KOPT-K1 (cell line): ENCODE data around the gene MSANTD2.

Source experiments
- H3K27ac ChIP-seq: fragments of 200-600 bp; sonication (generic); 2 replicates; pipeline ENCODE4 v1.5.1; 2016; ENCODE audit warnings: antibody characterized with exemption, mild to moderate bottlenecking, low read depth, low read length; ENCODE audit not compliant: poor library complexity, severe bottlenecking
- H3K36me3 ChIP-seq: fragments of 200-600 bp; sonication (generic); 2 replicates; pipeline ENCODE4 v1.5.1; 2017; ENCODE audit warnings: antibody characterized with exemption, mild to moderate bottlenecking, low read length, moderate library complexity; ENCODE audit not compliant: insufficient read depth
- H3K9me3 ChIP-seq: fragments of 200-600 bp; sonication (generic); 2 replicates; pipeline ENCODE4 v1.5.1; 2017; ENCODE audit warnings: antibody characterized with exemption, low read length, mild to moderate bottlenecking; ENCODE audit not compliant: insufficient read depth, poor library complexity, severe bottlenecking

Gene MSANTD2

GRCh38 chr11:124768914-124769313 lies 31.3 kb downstream of the MSANTD2 start:
- H3K9me3 ChIP-seq: no peaks in the 10 kb centered on the region
- H3K36me3 ChIP-seq: peaks cover 21% of the 10 kb centered on the region
- no peak overlapping the region for H3K27ac ChIP-seq

GRCh38 chr11:124766156-124766555 lies 34.0 kb downstream of the MSANTD2 start:
- Histone ChIP-seq H3K27ac (no peak overlapping the region), H3K36me3 (peaks cover 14% of the 10 kb centered on the region), H3K9me3 (no peaks in the 10 kb centered on the region)

DNA sequence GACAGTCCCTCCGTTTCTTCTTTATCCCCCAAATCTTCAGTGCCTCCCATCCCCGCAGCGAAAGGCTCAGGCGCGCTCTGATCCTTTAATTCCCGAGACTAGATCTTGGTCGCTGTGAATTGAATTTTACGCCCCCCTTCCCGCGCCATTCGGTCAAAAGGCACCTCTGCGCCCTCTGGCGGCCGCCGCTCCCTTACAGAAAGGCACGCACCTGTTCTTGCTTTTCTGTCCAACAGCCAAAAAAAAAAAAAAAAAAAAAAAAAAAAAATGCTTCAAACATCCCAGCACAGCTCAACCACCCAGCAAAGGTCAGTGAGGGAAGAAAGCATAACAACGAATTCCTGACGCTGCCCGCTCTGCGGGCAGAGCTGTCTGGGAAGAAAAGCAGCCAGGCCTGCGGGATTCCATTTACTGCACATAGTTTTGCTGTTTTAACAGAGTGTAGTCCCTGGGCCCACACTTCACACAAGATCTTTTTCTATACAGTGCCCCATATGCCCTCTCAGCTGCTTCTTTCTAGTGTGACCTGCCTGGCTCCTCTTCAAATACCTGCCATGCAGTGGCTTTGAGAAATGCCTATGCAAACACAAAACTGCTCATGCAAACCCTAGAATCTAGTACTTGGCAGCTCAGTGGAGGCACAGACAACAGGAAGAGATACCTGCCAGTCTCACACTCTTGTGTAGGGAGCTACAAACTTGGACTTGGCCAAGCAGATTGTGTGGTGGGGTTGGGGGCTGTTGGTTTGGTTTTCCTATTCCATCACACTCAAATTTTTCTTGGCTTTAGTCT lies 36.9 kb downstream of the MSANTD2 start:
- Histone ChIP-seq H3K36me3 (peaks cover 12% of the 10 kb centered on the region; the same call in 1 of the 2 replicates), H3K9me3 (no peaks in the 10 kb centered on the region), H3K27ac (no peak overlapping the region)

DNA sequence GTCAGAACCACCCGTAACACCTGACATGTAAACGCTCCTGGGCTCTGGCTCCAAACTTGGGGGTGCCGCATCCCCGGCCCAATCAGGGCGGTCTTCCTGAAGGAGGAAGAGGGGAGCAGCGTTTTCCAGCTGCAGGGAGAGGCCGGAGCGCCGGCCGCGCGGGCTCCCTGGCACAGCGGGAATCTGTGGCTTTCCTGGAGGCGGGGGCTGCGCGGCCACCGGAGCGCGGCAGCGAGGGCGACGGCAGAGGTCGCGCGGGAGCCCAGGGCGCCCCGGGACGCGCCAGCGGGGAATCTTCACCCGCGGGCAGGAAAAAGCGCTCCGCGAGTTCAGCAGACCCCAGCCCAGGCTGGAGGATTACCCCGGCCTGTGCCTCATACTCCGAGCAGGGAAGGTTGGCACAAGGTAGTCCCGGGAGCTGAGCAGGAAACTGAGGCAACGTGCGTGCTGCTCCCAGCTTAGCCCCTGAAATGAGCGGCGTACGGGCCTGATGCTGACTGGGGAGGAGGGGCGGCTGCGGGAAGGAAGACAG lies 37.5 kb downstream of the MSANTD2 start:
- Histone ChIP-seq H3K27ac (no peak overlapping the region), H3K36me3 (peaks cover 12% of the 10 kb centered on the region; the same call in 1 of the 2 replicates), H3K9me3 (no peaks in the 10 kb centered on the region)

DNA sequence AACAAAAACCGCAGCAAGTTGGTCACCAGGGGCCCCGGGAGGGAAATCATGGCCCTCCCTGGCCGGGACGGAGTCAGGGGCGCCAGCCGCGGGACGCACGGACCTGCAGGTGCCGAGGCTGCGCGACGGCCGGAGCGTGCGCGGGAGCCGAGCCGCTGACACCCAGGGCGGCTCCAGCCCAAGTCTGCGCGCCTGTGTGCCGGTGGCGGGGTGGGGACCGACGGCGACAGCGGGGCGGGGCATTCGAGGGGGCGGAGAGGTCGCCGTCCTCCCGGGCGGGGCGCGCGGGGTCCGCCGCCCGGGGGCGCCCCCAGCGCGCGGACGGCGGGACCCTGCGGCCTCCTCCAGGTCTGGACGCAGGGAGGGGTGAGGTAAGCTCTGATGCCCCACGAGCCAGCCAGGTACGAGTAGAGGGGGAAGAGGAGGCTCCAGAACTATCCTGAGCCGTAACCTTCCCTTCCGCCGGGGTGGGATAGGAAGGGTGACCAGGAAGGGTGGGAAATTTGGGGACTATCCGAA lies 38.0 kb downstream of the MSANTD2 start, which contains the start of gene ESAM:
TSS of gene ESAM (minus strand) at position 186 of the 519 bp plus-strand sequence. CDS start at position 50, 136 bp downstream.
- Histone ChIP-seq H3K27ac (no peak within 1 kb of the TSS), H3K36me3 (peaks cover 7% of the 10 kb centered on the region; the same call in 1 of the 2 replicates), H3K9me3 (no peaks in the 10 kb centered on the region)

DNA sequence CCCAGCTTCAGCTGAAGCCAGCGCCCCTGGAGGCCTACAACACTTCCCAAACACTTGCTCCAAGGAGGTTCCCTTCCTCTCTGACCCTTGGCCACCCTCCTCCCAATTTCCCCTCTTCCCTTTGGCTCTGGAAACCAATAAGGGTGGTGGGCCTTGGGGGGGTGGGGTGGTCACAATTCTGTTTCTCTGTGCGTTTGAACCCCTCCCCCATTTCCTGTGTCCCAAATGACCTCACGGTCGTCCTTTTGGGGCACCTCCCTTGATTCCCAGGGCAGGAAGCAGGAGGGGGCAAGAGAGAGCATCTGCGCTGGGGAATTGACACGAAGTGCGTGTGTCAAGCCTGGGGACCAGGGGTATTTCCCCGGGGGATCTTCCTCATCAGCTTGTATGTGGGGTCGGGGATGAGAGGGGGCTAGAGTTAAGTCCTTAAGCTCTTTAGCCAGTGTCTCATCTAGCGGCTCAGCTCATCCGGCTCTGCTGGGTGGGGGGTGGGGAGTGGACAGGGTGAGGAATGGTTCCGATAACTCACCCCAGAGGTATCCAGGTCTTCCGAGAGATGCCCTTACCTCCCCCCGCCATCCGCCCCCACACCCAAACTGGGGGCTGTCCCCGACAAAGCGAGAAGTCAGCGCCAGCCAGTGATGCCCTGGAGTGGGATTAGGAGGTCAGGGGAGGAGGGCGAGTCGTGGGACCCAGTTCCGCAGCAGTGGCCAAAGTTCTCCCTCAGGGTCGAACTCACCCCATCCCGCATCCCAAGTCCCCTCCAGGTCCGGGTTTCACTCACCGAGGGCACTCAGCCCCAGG lies 38.7 kb downstream of the MSANTD2 start:
- Histone ChIP-seq H3K9me3 (no peaks in the 10 kb centered on the region), H3K27ac (no peak overlapping the region), H3K36me3 (0 out of 2 replicates have a peak, but pooled peaks cover under 1% of the 10 kb centered on the region)

DNA sequence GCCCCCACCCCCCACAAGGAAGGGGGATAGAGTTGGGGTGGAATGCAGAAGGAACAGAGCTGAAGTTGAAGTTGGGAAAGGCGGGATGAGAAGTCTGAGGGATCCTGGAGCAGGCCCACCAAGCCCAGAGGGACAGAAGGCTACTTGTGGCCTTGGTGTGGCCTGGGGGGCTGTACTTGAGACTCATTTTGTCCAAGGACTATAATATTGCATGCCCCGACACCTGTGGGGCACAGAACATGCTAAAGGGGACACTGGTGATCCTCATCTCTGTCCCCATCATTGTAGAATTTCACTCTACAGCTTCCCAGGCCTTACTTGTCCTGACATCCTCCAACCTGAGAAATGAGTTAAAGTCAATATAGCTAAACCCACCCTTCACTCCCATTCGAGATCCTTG lies 39.4 kb downstream of the MSANTD2 start:
- Histone ChIP-seq H3K27ac (no peak overlapping the region), H3K36me3 (no peaks in the 10 kb centered on the region), H3K9me3 (no peaks in the 10 kb centered on the region)

- no peak overlapping the region for H3K27ac ChIP-seq
- no peaks in the 10 kb centered on the region for H3K9me3 ChIP-seq
- H3K36me3 ChIP-seq: no peaks in the 10 kb centered on the region
These were observed 40.0 kb downstream of the MSANTD2 start for GRCh38 chr11:124760205-124760652.

DNA sequence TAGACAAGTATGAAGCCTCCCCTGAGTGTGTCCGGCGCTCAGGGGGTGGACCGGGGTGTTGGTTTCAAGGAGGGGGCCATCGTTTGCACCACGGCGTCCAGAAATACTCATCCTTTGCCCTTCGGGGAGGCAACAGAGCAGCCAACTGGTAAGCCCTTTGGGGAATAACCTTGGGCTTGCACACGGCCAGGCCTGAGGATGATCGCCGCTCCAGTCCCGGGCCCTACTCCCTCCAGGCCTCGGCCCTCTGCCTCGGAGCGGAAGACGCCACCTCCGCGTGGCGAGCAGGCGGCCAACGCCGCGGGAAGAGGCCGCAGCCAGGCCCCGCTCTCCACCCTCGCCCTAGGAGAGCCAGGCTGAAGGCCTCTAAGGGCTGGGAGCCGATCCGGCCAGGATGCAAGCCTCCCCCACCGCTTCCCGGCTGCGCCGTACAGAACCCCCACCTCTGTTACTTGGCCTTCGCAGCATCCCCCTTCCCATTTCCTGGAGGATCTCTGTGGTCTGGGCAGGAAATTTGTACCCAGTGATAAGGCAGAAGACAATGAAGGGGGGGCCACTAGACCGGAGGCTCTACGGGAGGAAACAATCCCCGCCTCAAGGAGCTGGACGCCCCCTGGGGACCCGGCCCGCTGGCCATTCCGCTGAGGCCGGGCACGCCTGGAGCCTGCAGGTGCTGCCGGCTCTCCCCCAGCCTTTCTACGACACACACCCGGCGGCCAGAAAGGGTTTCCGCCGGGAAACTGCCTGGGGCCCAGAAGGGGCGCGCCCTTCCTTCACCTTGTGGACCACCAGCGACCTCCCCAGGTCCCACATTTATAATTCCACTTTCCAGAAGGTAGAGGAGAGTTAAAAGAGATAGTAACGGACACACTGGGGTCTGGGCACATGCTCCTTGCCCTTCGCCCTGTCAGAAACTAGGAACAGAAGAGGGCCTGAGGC lies 40.7 kb downstream of the MSANTD2 start:
- no peak overlapping the region for H3K27ac ChIP-seq
- H3K9me3 ChIP-seq: no peaks in the 10 kb centered on the region
- no peaks in the 10 kb centered on the region for H3K36me3 ChIP-seq

DNA sequence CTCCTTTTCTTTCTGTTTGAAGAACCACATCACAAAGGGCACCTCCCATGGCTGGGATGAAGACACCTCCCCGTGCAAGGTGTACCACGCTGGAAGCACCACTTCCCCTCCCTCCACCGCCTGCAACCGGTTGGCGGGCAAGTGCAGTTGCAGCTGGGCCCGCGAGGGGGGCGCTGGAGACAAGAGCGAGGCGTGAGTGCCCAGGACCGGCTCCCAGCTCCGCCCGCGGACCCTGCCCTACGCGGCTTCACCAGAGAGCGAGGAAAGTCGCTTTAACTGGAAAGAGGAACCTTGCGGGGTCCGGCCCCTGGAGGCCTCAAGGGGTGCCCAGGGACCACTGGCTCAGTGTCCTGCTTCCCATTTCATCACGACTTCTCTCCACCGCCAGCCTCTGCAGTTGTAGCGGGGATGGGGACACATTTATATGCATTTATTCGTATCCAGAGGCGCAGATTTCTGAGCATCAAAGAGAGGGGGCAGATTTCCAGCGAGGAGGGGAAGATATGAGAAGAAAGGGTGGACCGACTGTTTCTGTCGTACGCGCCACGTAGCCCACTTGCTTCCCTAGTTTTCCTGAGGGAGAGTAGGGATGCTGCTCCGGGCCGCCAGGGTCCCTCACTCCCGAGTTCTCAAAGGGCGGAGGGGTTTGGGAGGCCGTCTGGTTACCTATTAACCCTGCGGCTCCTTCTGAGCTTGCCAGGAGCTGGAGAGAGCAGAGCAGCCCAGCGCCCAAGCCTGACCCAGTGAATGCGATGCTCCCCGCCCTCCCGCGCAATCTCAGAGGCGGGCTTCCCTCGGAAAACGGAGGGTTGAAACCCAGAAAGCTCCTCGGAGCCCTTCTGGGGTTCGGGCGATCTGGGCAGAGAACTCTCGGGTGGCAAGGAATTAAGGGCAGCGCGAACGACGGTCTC lies 41.6 kb downstream of the MSANTD2 start:
- Histone ChIP-seq H3K36me3 (no peaks in the 10 kb centered on the region), H3K9me3 (no peaks in the 10 kb centered on the region), H3K27ac (no peak overlapping the region)

DNA sequence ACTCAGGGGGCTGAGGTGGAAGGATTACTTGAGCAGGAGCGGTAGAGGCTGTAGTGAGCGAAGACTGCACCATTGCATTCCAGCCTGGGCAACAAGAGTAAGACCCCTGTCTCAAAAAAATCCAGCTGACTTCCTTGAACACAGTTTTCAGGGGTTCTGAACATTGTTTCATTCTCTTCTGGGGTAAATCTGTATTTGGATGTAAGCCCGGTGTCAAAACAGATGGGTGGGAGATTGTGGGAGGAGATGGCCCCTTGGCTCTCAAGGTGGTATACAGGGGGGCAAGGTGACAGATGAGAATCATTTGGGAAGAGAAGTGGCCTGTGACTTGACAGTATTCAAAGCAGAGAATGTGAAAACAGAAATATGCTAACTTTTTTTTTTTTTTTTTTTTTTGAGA lies 42.9 kb downstream of the MSANTD2 start:
- Histone ChIP-seq H3K9me3 (no peaks in the 10 kb centered on the region), H3K27ac (no peak overlapping the region), H3K36me3 (no peaks in the 10 kb centered on the region)

DNA sequence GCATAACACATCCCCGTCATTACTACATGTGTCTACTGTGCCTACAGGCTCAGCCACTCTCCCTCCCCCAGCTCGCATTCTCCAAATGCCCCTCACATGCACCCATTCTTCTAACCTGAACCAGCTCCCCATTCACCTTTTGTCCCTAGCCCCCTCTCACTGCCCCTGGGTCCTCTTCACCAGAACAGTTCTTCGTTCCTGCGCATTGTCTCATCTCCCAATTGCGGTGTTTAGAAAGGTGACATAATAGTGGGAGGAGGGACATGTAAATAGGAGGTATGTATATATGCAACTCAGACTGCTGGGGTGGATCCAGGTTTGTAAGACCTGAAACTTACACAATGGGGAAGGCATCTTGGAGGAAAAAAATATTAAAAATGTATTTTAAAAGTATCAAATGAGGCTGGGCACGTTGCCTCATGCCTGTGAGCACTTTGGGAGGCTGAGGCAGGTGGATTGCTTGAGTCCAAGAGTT lies 43.4 kb downstream of the MSANTD2 start:
- Histone ChIP-seq H3K27ac (no peak overlapping the region), H3K36me3 (no peaks in the 10 kb centered on the region)

GRCh38 chr11:124756033-124756752 lies 44.0 kb downstream of the MSANTD2 start:
- Histone ChIP-seq H3K27ac (no peak overlapping the region), H3K36me3 (no peaks in the 10 kb centered on the region), H3K9me3 (no peaks in the 10 kb centered on the region)

More for the DNA sequence above, 43.4 kb downstream of the MSANTD2 start:
- H3K9me3 ChIP-seq: no peaks in the 10 kb centered on the region
